ENCODE data around the gene MN1.

The MN1 gene

GRCh38 chr22:27829620-27830019 lies 28.1 kb upstream of the MN1 start:
- TF ChIP-seq, protein P1, sequence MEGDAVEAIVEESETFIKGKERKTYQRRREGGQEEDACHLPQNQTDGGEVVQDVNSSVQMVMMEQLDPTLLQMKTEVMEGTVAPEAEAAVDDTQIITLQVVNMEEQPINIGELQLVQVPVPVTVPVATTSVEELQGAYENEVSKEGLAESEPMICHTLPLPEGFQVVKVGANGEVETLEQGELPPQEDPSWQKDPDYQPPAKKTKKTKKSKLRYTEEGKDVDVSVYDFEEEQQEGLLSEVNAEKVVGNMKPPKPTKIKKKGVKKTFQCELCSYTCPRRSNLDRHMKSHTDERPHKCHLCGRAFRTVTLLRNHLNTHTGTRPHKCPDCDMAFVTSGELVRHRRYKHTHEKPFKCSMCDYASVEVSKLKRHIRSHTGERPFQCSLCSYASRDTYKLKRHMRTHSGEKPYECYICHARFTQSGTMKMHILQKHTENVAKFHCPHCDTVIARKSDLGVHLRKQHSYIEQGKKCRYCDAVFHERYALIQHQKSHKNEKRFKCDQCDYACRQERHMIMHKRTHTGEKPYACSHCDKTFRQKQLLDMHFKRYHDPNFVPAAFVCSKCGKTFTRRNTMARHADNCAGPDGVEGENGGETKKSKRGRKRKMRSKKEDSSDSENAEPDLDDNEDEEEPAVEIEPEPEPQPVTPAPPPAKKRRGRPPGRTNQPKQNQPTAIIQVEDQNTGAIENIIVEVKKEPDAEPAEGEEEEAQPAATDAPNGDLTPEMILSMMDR (IDR thresholded peaks at IDR 0.05; ENCODE audit: control insufficient read depth, extremely low read depth, insufficient read depth), result no peak
- no peak for DNase-seq (ENCODE audit: low read depth)
- H3K4me3 ChIP-seq (ENCODE audit: low read depth, low read length), result no peak overlapping the region

DNA sequence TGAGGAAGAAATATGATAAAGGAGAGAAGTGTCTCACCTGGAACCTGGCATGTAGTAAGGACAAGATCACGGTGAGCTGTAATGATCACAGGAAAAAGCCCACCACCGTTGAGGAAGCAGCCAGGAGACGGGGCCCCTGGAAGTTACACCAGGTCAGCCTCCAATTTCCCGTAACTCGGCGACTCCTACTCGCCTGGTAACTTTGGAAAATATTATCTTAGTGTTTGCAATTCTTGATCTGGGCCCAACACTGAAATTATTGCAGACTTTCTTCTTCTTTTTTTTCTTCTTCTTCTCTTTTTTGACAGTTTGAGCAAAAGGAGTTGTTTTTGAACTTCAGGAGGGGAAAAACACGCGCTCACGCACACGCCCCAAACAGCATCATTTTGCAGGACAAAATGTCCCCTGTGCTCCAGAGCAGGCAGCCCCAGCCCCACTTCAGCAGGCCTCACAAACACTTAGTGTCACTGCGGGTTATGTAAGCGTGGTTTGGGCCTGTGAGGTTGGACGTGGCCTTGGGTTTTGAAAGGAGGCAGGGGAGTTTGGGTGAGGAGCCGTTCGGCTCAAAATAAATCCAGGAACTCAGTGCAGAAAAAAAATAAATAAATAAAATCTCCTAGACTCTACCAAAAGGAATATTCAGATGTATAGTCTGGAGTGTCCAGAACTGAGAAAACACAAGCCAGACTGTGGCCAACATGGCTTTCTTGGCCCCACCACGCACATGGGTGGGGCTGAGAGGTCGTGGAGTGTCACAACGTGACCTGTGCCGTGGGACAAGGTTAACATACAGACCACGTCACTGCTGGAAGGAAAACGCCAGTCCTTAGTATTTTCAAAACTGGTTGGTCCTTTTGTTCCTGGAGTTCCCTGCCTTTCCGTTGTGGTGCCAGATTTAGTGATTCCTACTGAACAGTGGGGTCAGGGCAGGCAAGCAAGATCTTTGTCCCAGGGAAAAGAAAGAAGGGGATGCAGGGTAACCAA lies 26.3 kb upstream of the MN1 start:
- no peak overlapping the region for H3K4me3 ChIP-seq (ENCODE audit: low read depth, low read length)
- TF ChIP-seq, protein P1 (IDR thresholded peaks at IDR 0.05; ENCODE audit: control insufficient read depth, extremely low read depth, insufficient read depth), result no peak
- DNase-seq (ENCODE audit: low read depth), result no peak

GRCh38 chr22:27825174-27825573 lies 23.6 kb upstream of the MN1 start:
- TF ChIP-seq, protein P1 (IDR thresholded peaks at IDR 0.05; ENCODE audit: control insufficient read depth, extremely low read depth, insufficient read depth), result no peak

GRCh38 chr22:27823221-27823620 lies 21.7 kb upstream of the MN1 start:
- no peak overlapping the region for H3K4me3 ChIP-seq (ENCODE audit: low read depth, low read length)
- no peak for DNase-seq (ENCODE audit: low read depth)
- TF ChIP-seq, protein P1 (IDR thresholded peaks at IDR 0.05; ENCODE audit: control insufficient read depth, extremely low read depth, insufficient read depth), result no peak

More at GRCh38 chr22:27825174-27825573, 23.6 kb upstream of the MN1 start:
- DNase-seq (ENCODE audit: low read depth), result no peak
- H3K4me3 ChIP-seq (ENCODE audit: low read depth, low read length), result no peak overlapping the region

DNA sequence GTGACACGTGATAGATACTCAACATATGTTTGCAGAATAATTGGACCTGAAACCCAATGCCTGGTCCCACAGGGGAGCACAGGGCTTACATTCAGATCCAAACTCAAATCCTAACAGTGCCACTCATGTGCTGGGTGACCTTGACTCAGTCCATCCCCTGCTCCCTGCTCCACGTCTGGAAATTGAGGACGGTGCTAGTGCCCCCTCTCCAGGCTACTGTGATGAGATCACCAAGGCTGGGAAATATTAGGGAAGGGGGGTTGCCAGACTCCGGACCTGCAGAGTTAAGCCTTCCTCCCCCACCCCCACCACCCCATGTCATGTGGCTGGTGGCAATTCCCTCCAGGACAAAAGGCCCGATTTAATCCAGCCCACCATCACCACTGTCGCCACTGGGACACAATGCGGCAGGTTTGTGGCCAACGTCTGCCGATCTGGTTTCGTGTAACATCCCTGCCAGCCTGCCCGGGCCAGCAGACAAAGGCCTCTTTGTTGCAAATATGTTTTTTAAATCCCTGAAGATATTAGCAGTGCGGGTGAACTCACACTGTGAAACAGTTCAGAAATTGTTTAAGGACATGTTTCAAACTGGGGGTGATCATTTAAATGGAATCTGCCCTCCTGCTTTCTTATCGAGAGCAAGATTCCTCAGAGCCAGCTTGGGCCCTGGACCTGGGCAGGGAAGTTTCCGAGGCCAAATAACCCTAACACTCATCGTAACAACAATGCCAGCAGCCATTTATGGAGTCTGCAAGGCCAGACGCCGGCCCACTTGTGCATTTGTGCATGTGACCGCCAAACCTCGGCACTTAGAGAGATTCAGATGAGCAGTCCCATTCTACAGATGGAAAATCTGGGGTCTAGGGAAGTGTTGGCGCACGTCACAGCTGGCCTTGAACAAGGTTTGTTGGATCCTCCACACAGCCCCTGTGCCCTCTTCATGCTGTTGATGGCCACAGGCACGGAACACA lies 19.6 kb upstream of the MN1 start:
- no peak for DNase-seq (ENCODE audit: low read depth)
- TF ChIP-seq, protein P1 (IDR thresholded peaks at IDR 0.05; ENCODE audit: control insufficient read depth, extremely low read depth, insufficient read depth), result no peak
- H3K4me3 ChIP-seq (ENCODE audit: low read depth, low read length), result no peak overlapping the region

GRCh38 chr22:27816552-27816951 lies 15.0 kb upstream of the MN1 start:
- TF ChIP-seq, protein P1 (IDR thresholded peaks at IDR 0.05; ENCODE audit: control insufficient read depth, extremely low read depth, insufficient read depth), result no peak
- no peak for DNase-seq (ENCODE audit: low read depth)
- no peak overlapping the region for H3K4me3 ChIP-seq (ENCODE audit: low read depth, low read length)

All from LNCaP clone FGC (cell line).